H1 (cell line): Measurements from ENCODE around the gene TTLL1. TPM values are rescaled to one million over a fixed set of nuclear protein-coding genes. Genes with fewer than 3 reads are reported as not detected.

Source experiments
- CTCF ChIA-PET: fragments of 300-600 bp; sonication (Branson Sonifier 250); formaldehyde crosslinking; loops from one replicate; lab custom pipeline; 2021; ENCODE audit not compliant: partially characterized antibody; lab: Charles Lee
- POLR2A ChIA-PET: fragments of 300-600 bp; sonication (Branson Sonifier 250); formaldehyde crosslinking; loops from one replicate; lab custom pipeline; 2021; ENCODE audit warnings: inconsistent platforms; ENCODE audit not compliant: partially characterized antibody; lab: Charles Lee
- DNase-seq, 2 experiments: peaks; one replicate each; pipeline versions ENCODE4 v3.0.0 to v3.0.0-alpha.2; 2010 to 2022; ENCODE audit warnings: low spot score in 2 of 2, low read depth in 1 of 2, mixed read lengths in 1 of 2
- FAIRE-seq: peaks from 2 replicates; lab custom pipeline; 2011; peaks lifted over from hg19 to GRCh38; lab: Jason Lieb, UNC
- H2AFZ ChIP-seq: 2 replicates; pipeline ENCODE4 v1.8.1; 2012; ENCODE audit warnings: low read length, inconsistent platforms
- H2AK5ac ChIP-seq: 2 replicates; pipeline ENCODE4 v1.6.1; 2013; ENCODE audit warnings: low read depth, low read length
- H2BK120ac ChIP-seq: replicated peaks from 2 replicates; pipeline ENCODE3; 2013; ENCODE audit warnings: low read depth, low read length, inconsistent platforms
- H2BK12ac ChIP-seq: 2 replicates; pipeline ENCODE4 v1.6.1; 2013; ENCODE audit warnings: low read depth, low read length
- H2BK15ac ChIP-seq: 2 replicates; pipeline ENCODE4 v1.6.1; 2013; ENCODE audit warnings: low read length
- H2BK20ac ChIP-seq: 2 replicates; pipeline ENCODE4 v1.6.1; 2013; ENCODE audit warnings: low read length
- H2BK5ac ChIP-seq: 2 replicates; pipeline ENCODE4 v1.6.1; 2013; ENCODE audit warnings: low read depth, low read length
- H3K14ac ChIP-seq: 2 replicates; pipeline ENCODE4 v1.6.1; 2013; ENCODE audit warnings: inconsistent platforms; ENCODE audit not compliant: insufficient read length
- H3K18ac ChIP-seq: 2 replicates; pipeline ENCODE4 v1.6.1; 2013; ENCODE audit warnings: low read length; ENCODE audit errors: extremely low read depth
- H3K23ac ChIP-seq: 2 replicates; pipeline ENCODE4 v1.6.1; 2013; ENCODE audit warnings: inconsistent platforms; ENCODE audit not compliant: insufficient read length
- H3K23me2 ChIP-seq: 2 replicates; pipeline ENCODE4 v1.6.1; 2013; ENCODE audit warnings: low read depth, low read length
- H3K27ac ChIP-seq: 2 replicates; pipeline ENCODE4 v1.6.1; 2011; ENCODE audit warnings: low read depth, low read length, inconsistent platforms
- H3K27me3 ChIP-seq, 4 experiments: replicated peaks in 1 of 4; 1 replicate in 1 of 4; 2 replicates in 3 of 4; pipeline versions ENCODE4 v1.6.1 to v1.8.1; 2011 to 2013; ENCODE audit warnings: low read length in 3 of 4, mild to moderate bottlenecking in 3 of 4, inconsistent platforms in 2 of 4, mixed read lengths in 2 of 4, moderate library complexity in 1 of 4; ENCODE audit not compliant: control insufficient read depth in 3 of 4, insufficient read depth in 3 of 4; ENCODE audit errors: extremely low read depth in 1 of 4
- H3K36me3 ChIP-seq, 4 experiments: 2 replicates each; pipeline versions ENCODE4 v1.6.1 to v1.8.1; 2011 to 2013; ENCODE audit warnings: mild to moderate bottlenecking in 4 of 4, low read length in 3 of 4, moderate library complexity in 2 of 4, control low read depth in 1 of 4, inconsistent platforms in 1 of 4; ENCODE audit not compliant: insufficient read depth in 4 of 4, control insufficient read depth in 2 of 4
- H3K4ac ChIP-seq: replicated peaks from 2 replicates; pipeline ENCODE3; 2013; ENCODE audit warnings: low read length, low read depth, mixed read lengths, inconsistent platforms; ENCODE audit not compliant: insufficient read length
- H3K4me1 ChIP-seq, 4 experiments: replicated peaks in 1 of 4; 1 replicate in 1 of 4; 2 replicates in 3 of 4; pipeline versions ENCODE4 v1.6.1 to v1.8.1; 2011 to 2013; ENCODE audit warnings: low read length in 3 of 4, inconsistent platforms in 2 of 4, mixed read lengths in 1 of 4; ENCODE audit not compliant: insufficient read depth in 4 of 4, control insufficient read depth in 3 of 4
- H3K4me2 ChIP-seq, 2 experiments: 2 replicates each; pipeline versions ENCODE4 v1.6.1 to v1.8.1; 2011 to 2013; ENCODE audit warnings: low read depth in 2 of 2, low read length in 2 of 2, control low read depth in 1 of 2, inconsistent platforms in 1 of 2, mild to moderate bottlenecking in 1 of 2; ENCODE audit not compliant: insufficient read depth in 1 of 2
- H3K4me3 ChIP-seq, 4 experiments: fragments of 200-600, 300-600 bp in 1 of 4; sonication (generic), shearing (Covaris generic), sonication (Bioruptor Twin) in 1 of 4; 2 replicates each; pipeline versions ENCODE4 v1.5.1 to v1.8.1; 2011 to 2016; ENCODE audit warnings: low read length in 4 of 4, low read depth in 3 of 4, control low read depth in 2 of 4, inconsistent platforms in 2 of 4, mild to moderate bottlenecking in 2 of 4, mixed read lengths in 1 of 4, moderate library complexity in 1 of 4; ENCODE audit not compliant: insufficient read depth in 2 of 4; ENCODE audit errors: extremely low read depth in 1 of 4
- H3K56ac ChIP-seq: replicated peaks from 2 replicates; pipeline ENCODE3; 2013; ENCODE audit warnings: low read depth, mild to moderate bottlenecking, mixed read lengths, low read length, inconsistent platforms; ENCODE audit not compliant: insufficient read length
- H3K79me1 ChIP-seq: 2 replicates; pipeline ENCODE4 v1.6.1; 2013; ENCODE audit warnings: low read depth, low read length, control low read depth
- H3K79me2 ChIP-seq, 2 experiments: 2 replicates each; pipeline versions ENCODE4 v1.6.1 to v1.8.1; 2012 to 2013; ENCODE audit warnings: low read length in 2 of 2, mild to moderate bottlenecking in 2 of 2, inconsistent platforms in 1 of 2; ENCODE audit not compliant: insufficient read depth in 2 of 2, control insufficient read depth in 1 of 2
- H3K9ac ChIP-seq, 4 experiments: replicated peaks in 1 of 4; 1 replicate in 1 of 4; 2 replicates in 3 of 4; pipeline versions ENCODE4 v1.6.1 to v1.8.1; 2011 to 2013; ENCODE audit warnings: low read depth in 3 of 4, low read length in 3 of 4, control low read depth in 2 of 4, mild to moderate bottlenecking in 2 of 4, moderate library complexity in 2 of 4, inconsistent platforms in 1 of 4; ENCODE audit errors: extremely low read depth in 1 of 4
- H3K9me3 ChIP-seq, 2 experiments: 2 replicates each; pipeline versions ENCODE4 v1.6.1 to v1.8.1; 2012 to 2013; ENCODE audit warnings: mild to moderate bottlenecking in 2 of 2, moderate library complexity in 2 of 2, control low read depth in 1 of 2, inconsistent platforms in 1 of 2, low read depth in 1 of 2, low read length in 1 of 2, mixed read lengths in 1 of 2; ENCODE audit not compliant: insufficient read depth in 2 of 2
- H4K20me1 ChIP-seq, 2 experiments: replicated peaks in 1 of 2; 2 replicates each; pipeline versions ENCODE3 to v1.8.1; 2011 to 2013; ENCODE audit warnings: inconsistent platforms in 2 of 2, low read length in 2 of 2, mild to moderate bottlenecking in 1 of 2; ENCODE audit not compliant: insufficient read depth in 2 of 2, control insufficient read depth in 1 of 2
- H4K5ac ChIP-seq: 2 replicates; pipeline ENCODE4 v1.6.1; 2013; ENCODE audit warnings: low read length, low read depth, mixed read lengths, inconsistent platforms; ENCODE audit not compliant: insufficient read length
- H4K8ac ChIP-seq: 2 replicates; pipeline ENCODE4 v1.8.0; 2013; ENCODE audit warnings: mild to moderate bottlenecking, moderate library complexity, low read length, inconsistent platforms; ENCODE audit not compliant: insufficient read depth; ENCODE audit errors: extremely low read depth
- H4K91ac ChIP-seq: replicated peaks from 2 replicates; pipeline ENCODE3; 2013; ENCODE audit warnings: low read length, mixed read lengths, inconsistent platforms; ENCODE audit not compliant: insufficient read length
- ATF2 ChIP-seq: IDR thresholded peaks from 2 replicates; pipeline ENCODE4 v1.6.1; 2012; ENCODE audit warnings: low read length, inconsistent platforms
- CBX5 ChIP-seq: fragments of 300-800, 300-1000 bp; sonication (generic); IDR thresholded peaks from 2 replicates; pipeline ENCODE4 v1.7.1; 2016; ENCODE audit warnings: antibody characterized with exemption, low read length, low read depth
- CTBP2 ChIP-seq: IDR thresholded peaks from 2 replicates; pipeline ENCODE4 v1.7.0; 2011; ENCODE audit warnings: borderline replicate concordance, mild to moderate bottlenecking, moderate library complexity, mixed read lengths, low read length; ENCODE audit not compliant: insufficient read depth, insufficient read length
- FOSL1 ChIP-seq: IDR thresholded peaks from 2 replicates; pipeline ENCODE4 v1.6.1; 2011; ENCODE audit warnings: mild to moderate bottlenecking, low read depth, low read length, moderate library complexity; ENCODE audit not compliant: insufficient read depth
- RNF2 ChIP-seq: fragments of 200-900, 300-1000 bp; sonication (generic); IDR thresholded peaks from 2 replicates; pipeline ENCODE4 v1.7.1; 2016; ENCODE audit warnings: borderline replicate concordance, low read depth, mild to moderate bottlenecking, antibody characterized with exemption, low read length; ENCODE audit not compliant: poor library complexity, severe bottlenecking; ENCODE audit errors: missing control alignments
- RXRA ChIP-seq: IDR thresholded peaks from 2 replicates; pipeline ENCODE4 v1.6.1; 2011; ENCODE audit warnings: low read depth, mild to moderate bottlenecking, low read length, moderate library complexity; ENCODE audit not compliant: insufficient read depth
- SRF ChIP-seq: IDR thresholded peaks from 2 replicates; pipeline ENCODE4 v1.6.1; 2011; ENCODE audit warnings: mild to moderate bottlenecking, low read depth, low read length, moderate library complexity
- WGBS, 2 experiments: shearing (Covaris generic) in 1 of 2; methylation state at CpG; one replicate each; pipeline versions ENCODE4 v1.1.6 to v1.1.7; 2013 to 2015; ENCODE audit warnings: low lambda C conversion rate in 2 of 2, mixed read lengths in 2 of 2, inconsistent platforms in 1 of 2, low coverage in 1 of 2, missing lambda C conversion rate in 1 of 2; ENCODE audit not compliant: insufficient replicate concordance in 2 of 2, insufficient coverage in 1 of 2, insufficient read length in 1 of 2; ENCODE audit errors: extremely low coverage in 1 of 2, missing lambda C conversion rate in 1 of 2; 5-methylcytosine and 5-hydroxymethylcytosine counted together
- polyA plus RNA-seq, 7 experiments: library from polyadenylated mRNA; depleted of rRNA in 3 of 7; stranded (reverse) in 5 of 7; unstranded in 2 of 7; fragments of >200 nt in 5 of 7; fragments of 200-250 nt in 2 of 7; gene quantifications; 1 replicate in 5 of 7; 2 replicates in 1 of 7; 4 replicates in 1 of 7; pipeline versions ENCODE4 v1.2.1 to v1.2.3, GENCODE V29; 2011 to 2013; ENCODE audit warnings: missing spikeins in 2 of 7, mixed read lengths in 2 of 7
- total RNA-seq: library from RNA; stranded (reverse); fragmentation: NEBNext Ultra II Directional; extraction: Animal tissue kit (Norgen Biotek cat#: 25700); gene quantifications from 2 replicates; pipeline ENCODE4 v1.2.1, GENCODE V29; 2021
- TF ChIP-seq, protein P1 (sequence below), 3 experiments: IDR thresholded peaks; 1 replicate in 2 of 3; 2 replicates in 1 of 3; pipeline versions ENCODE4 v1.5.1 to v1.6.1; 2011; ENCODE audit warnings: low read length in 3 of 3, mild to moderate bottlenecking in 3 of 3, inconsistent platforms in 2 of 3, low read depth in 1 of 3, moderate library complexity in 1 of 3; ENCODE audit not compliant: insufficient read depth in 1 of 3; ENCODE audit errors: control extremely low read depth in 1 of 3

Gene TTLL1
- total and polyA plus RNA-seq, 2 of the 8 experiments (the other 6 are each of a cell fraction or from before 2014, with no cell fraction given), result 5.0 to 13.8 TPM

DNA sequence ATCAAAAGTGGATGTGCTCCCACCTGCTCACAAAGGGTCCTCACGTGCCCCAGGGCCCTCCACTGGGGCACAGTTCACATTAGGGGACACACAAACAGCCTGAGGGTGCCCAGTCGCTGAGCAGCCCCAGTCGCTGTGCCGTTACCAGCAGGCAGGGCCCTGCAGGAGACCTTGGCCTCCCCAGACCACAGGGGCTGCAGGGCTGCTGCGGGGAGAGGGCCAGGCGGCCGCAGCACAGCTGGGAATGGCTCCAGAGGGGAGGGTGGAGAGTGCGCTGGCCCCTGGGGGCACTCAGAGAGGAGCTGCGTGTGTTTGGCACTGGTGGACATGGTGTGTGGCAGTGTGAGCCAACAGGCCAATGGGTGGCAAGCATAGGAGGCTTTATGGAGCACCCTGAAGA lies 53.9 kb downstream of the TTLL1 start:
- Histone ChIP-seq H3K9me3 (no peaks in the 10 kb centered on the region; a peak in 1 of 4 replicates), H3K27ac (no peak overlapping the region), H3K4ac (no peak overlapping the region), H3K4me1 (no peaks in the 10 kb centered on the region; a peak in 2 of 7 replicates), H4K20me1 (no peaks in the 10 kb centered on the region), H3K79me1 (no peaks in the 10 kb centered on the region), H2BK5ac (no peak overlapping the region), H4K8ac (no peak overlapping the region), H3K27me3 (no peaks in the 10 kb centered on the region), H3K36me3 (no peaks in the 10 kb centered on the region), H2AFZ (no peak overlapping the region), H4K5ac (no peak overlapping the region), H4K91ac (no peak overlapping the region), H3K56ac (no peak overlapping the region), H3K79me2 (no peaks in the 10 kb centered on the region), H2BK120ac (no peak overlapping the region), H2BK20ac (no peak overlapping the region), H3K18ac (no peak overlapping the region; the same call in 1 of the 2 replicates), H3K9ac (no peak overlapping the region), H2BK12ac (no peak overlapping the region), H2AK5ac (no peak overlapping the region), H3K4me3 (no peak overlapping the region), H2BK15ac (no peak overlapping the region), H3K23ac (no peak overlapping the region), H3K23me2 (no peaks in the 10 kb centered on the region), H3K14ac (no peak overlapping the region), H3K4me2 (no peak overlapping the region)
- DNase-seq (no peak), FAIRE-seq (no peak)
- WGBS, 2 experiments, result 88% methylated on average over 9 of the region's 9 CpGs; no CpG with 5 or more reads in 1 of the 2 experiments
- CTCF ChIA-PET, result interaction anchor here (0.9 to 1.8 kb wide), 4 partner anchors 13 to 140 kb away, joined by 3 to 5 read pairs (median 3); no protein-coding TSS in a partner anchor
- POLR2A ChIA-PET, result no interaction called here
- TF ChIP-seq SRF (no peak), RXRA (no peak), ATF2 (no peak), FOSL1 (no peak), CBX5 (no peak), CTBP2 (no peak), RNF2 (no peak)
- TF ChIP-seq, protein P1, sequence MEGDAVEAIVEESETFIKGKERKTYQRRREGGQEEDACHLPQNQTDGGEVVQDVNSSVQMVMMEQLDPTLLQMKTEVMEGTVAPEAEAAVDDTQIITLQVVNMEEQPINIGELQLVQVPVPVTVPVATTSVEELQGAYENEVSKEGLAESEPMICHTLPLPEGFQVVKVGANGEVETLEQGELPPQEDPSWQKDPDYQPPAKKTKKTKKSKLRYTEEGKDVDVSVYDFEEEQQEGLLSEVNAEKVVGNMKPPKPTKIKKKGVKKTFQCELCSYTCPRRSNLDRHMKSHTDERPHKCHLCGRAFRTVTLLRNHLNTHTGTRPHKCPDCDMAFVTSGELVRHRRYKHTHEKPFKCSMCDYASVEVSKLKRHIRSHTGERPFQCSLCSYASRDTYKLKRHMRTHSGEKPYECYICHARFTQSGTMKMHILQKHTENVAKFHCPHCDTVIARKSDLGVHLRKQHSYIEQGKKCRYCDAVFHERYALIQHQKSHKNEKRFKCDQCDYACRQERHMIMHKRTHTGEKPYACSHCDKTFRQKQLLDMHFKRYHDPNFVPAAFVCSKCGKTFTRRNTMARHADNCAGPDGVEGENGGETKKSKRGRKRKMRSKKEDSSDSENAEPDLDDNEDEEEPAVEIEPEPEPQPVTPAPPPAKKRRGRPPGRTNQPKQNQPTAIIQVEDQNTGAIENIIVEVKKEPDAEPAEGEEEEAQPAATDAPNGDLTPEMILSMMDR (IDR thresholded peaks at IDR 0.05; ENCODE audit: control extremely low read depth in 1 of 3, insufficient read depth in 1 of 3, low read depth in 1 of 3, low read length in 3 of 3), result no peak
